ENCODE data around the gene DNPH1.

DNA sequence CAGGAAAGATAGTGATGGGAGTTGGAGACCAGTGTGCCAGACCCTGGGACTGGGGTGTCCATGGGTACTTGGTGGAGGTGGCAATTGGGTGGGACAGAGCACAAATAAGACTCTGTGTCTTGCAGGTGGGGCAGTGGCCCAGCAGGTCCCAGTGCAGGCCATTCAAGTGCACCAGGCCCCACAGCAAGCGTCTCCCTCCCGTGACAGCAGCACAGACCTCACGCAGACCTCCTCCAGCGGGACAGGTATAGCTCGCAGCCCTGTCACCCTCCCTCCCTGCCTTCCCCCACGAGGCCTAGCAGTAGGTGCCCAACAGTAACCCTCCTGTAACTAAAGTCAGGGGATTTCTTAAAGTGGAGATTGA lies 52.9 kb downstream of the DNPH1 start:
- TF ChIP-seq, protein P1, sequence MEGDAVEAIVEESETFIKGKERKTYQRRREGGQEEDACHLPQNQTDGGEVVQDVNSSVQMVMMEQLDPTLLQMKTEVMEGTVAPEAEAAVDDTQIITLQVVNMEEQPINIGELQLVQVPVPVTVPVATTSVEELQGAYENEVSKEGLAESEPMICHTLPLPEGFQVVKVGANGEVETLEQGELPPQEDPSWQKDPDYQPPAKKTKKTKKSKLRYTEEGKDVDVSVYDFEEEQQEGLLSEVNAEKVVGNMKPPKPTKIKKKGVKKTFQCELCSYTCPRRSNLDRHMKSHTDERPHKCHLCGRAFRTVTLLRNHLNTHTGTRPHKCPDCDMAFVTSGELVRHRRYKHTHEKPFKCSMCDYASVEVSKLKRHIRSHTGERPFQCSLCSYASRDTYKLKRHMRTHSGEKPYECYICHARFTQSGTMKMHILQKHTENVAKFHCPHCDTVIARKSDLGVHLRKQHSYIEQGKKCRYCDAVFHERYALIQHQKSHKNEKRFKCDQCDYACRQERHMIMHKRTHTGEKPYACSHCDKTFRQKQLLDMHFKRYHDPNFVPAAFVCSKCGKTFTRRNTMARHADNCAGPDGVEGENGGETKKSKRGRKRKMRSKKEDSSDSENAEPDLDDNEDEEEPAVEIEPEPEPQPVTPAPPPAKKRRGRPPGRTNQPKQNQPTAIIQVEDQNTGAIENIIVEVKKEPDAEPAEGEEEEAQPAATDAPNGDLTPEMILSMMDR (IDR thresholded peaks at IDR 0.05): no peak
- TF ChIP-seq POLR2AphosphoS5 (IDR thresholded peaks at IDR 0.05) (no peak), POLR2A (IDR thresholded peaks at IDR 0.05) (no peak)

All from transverse colon (tissue), 4 donors.